EH (cell line): ENCODE data around the gene GADD45GIP1.

Experiments
- DNase-seq: peaks from one replicate; pipeline ENCODE4 v3.0.0-alpha.2; 2015; ENCODE audit warnings: low read depth

The GADD45GIP1 gene

DNA sequence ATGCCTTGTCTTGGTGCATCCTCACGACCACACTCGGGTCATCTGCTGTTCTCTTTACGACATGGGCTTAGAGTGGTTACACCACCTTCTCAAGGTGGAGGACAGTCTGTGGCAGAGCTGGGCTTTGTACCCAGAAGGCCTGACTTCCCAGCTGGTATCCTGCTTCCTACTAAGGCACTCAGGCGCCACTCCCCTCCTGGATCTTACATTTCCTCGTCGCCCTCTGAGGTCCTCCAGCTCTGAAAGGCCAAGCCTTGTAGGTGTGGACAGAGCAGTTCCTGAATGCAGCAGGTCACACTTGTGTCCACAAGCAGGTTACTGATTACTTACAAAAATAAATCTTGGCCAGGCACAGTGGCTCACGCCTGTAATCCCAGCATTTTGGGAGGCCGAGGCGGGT, 49.9 kb downstream of the GADD45GIP1 start:
- DNase-seq = no peak
